Activated CD4-positive, alpha-beta T cell treated with anti-CD3 and anti-CD28 coated beads, Interleukin-2, amount 50 U/mL, for 1 hour (primary cell): ENCODE measurements around the gene NLRC3.

Source experiments
- DNase-seq: peaks from one replicate; pipeline ENCODE4 v3.0.0-alpha.2; 2020

NLRC3 gene

DNA sequence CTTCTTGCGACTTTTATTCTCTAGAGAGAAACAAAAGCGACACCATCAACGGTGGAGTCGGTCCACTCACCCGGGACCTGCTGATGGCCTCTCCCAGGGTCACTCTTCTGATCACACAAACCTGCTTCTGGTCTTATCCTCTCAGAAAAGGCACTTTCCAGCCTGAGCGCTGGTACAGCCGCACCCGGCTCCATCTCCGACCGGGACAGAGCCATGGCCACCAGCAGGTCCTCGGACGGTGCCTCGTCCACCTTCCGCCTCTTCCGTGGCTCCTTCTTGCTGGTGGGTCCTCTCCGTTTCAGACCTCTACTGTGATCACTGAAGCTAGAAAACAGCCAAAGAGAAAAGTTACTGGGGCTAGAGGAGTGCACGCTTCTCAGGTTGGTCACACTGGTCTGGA, 20.5 kb upstream of the NLRC3 start:
- DNase-seq, result no peak

- DNase-seq, result no peak
These were observed 20.0 kb upstream of the NLRC3 start for GRCh38 chr16:3597226-3597625.

GRCh38 chr16:3596101-3596861, 19.1 kb upstream of the NLRC3 start:
- no peak for DNase-seq

GRCh38 chr16:3595521-3596021, 18.4 kb upstream of the NLRC3 start:
- no peak for DNase-seq

GRCh38 chr16:3595110-3595486, 17.9 kb upstream of the NLRC3 start:
- DNase-seq, result no peak

DNA sequence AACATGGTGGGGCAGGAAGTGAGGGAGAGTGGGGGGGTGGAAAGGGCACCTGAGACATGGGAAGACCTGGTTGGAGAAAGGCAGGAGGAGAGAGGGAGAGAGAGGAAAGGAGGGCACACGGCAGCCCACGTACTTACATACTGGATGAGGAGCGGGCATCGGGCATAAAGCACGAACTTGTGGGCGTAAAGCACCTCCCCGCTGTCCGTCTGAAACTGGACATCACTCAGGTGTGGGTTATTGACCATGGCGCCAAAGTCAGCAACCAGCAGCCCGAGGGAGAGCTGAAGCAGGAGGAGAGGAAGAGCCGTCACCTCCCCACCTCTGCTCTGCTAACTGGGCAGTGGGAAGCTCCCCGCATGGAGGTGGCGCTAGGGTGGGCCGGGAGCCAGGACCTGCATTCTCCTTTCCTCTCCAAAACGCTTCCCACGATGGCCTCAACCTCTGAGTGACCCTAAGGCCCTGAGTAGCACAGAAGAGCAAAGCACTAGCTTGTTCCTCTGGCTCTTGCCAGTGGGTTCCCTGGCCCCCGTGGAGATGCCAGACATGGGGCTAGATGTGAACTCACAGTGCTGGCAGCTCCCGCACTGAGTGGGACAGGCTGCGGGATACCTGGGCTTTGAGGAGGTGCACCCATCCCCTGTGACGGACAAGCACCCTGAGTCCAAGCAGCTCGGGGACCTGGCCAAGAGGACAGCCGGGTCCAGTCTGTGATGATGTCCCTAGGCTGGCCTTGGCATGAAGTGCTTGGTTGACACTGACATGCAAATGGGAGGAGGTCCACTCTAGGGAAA, 17.3 kb upstream of the NLRC3 start:
- DNase-seq, result no peak

GRCh38 chr16:3592559-3592958, 15.4 kb upstream of the NLRC3 start:
- DNase-seq, result no peak

GRCh38 chr16:3591991-3592390, 14.8 kb upstream of the NLRC3 start:
- DNase-seq, result no peak

DNA sequence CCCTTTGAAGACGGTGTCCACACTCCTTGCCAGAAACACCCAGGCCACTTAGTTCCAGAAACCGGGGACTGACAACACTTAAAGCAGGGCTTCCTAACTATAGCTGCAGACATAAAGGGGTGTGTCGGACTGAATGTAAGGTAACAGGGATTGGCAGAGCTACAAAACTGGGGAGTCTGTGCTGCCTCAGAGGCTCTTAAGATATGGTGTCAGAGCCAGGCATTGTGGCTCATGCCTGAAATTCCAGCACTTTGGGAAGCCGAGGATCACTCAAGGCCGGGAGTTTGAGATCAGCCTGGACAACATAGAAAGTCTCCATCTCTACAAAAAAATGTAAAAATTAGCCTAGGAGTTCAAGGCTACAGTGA, 14.2 kb upstream of the NLRC3 start:
- no peak for DNase-seq

- DNase-seq, result no peak
These were observed 13.7 kb upstream of the NLRC3 start for GRCh38 chr16:3590736-3591435.

DNA sequence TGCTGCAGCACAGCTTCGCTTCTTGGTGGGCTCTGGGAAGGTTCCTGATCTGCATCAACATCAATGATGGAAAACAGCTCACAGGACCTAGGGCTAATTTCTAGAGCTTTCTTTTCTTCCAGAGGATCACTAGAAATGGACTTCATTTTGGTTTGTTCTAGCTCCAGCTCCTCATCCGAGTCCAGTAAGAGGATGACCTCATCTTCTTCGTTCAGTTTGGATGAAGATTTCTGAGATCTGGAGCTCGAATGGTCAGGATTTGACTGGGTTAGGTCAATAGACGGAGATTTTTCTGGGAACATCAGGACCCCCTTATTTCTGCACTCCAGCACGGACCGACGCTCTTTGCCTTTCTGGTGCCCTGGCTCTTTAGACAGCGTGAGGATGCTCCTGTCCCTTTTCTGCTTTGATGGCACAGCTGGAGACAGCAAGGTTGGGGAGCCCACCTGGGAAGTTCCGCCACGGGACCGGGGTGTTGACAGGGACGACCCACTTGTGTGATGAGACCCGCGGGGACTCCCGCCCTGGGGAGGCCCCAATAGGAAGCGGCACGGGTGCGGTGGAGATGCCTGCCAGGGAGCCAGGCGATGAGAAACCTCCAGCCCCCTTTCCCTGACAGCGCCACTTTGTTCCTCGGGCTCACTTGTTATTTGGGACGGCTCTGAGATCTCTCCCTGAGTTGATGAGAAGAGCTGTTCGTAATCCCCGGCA, 12.9 kb upstream of the NLRC3 start:
- no peak for DNase-seq

GRCh38 chr16:3589441-3589921, 12.3 kb upstream of the NLRC3 start:
- no peak for DNase-seq

GRCh38 chr16:3589001-3589400, 11.8 kb upstream of the NLRC3 start:
- no peak for DNase-seq

DNA sequence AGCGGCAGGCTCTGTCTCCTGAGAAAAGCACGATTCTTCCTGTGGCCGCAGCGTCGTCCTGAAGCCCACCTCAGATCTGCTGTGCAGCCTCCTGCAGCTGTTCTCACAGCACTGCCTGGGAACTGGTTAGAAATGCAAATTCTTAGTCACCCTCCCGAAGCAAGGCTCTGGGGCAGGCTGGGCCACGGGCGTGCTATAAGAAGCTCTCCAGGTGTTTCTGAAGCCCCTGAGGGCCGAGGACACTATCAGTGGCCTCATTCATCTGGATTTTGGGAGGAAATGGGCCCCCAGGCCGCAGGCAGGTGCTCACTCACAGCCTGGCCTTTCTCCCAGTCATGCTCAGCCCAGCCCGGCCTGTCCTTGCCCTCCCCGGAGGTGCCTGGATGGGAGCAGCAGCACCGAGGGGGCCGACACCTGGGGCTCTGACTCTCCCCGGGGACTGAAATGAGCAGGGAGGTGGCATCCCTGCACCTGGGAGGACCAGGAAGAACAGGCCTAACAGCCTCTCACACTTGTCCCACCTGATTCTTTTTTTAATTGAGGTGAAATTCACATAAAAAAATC, 10.4 kb upstream of the NLRC3 start:
- no peak for DNase-seq

GRCh38 chr16:3584412-3584811, 7.2 kb upstream of the NLRC3 start:
- no peak for DNase-seq

- DNase-seq, result no peak
These were observed 6.3 kb upstream of the NLRC3 start for GRCh38 chr16:3583303-3584038.

DNA sequence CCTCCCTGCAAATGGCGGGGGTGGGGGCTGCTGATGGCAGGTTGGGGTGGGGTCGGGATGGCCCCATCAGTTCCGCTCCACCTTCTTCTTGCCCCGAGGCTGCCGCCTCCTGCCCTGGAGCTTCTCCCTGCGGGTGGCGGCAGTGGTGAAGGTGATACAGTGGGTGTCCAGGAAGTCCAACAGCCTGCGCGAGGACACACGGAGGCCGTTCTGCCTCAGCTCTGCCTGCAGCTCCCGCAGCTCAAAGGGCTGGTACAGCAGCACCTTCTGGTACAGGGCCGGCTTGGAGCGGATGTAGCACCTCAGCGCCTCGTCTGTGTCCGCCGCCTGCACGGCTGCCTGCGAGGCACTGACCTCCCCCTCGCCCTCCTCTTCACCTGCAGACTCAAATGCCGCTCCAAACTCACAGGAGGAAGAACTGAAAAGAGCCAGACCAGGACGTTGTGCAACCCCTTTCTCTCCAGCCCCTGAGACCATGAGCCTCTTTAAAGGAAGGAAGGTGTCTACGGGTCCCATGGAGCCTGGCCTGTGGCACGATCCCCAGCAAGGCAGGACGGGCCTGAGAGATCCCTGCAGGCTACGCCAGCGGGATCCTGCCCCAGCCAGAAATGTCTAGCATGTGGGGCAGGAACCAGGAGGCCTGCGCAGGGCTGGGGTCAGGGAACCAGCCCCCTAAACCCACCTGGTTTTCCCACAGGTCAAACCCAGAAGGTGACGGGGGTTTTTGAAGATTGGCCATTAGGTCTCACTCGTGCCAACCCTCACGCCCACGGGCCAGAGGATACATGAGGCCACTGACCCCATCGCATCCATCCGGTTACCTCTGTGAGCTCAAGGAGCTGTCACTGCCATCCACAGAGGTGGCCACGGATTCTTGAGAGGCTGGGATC, 5.3 kb upstream of the NLRC3 start:
- no peak for DNase-seq

DNA sequence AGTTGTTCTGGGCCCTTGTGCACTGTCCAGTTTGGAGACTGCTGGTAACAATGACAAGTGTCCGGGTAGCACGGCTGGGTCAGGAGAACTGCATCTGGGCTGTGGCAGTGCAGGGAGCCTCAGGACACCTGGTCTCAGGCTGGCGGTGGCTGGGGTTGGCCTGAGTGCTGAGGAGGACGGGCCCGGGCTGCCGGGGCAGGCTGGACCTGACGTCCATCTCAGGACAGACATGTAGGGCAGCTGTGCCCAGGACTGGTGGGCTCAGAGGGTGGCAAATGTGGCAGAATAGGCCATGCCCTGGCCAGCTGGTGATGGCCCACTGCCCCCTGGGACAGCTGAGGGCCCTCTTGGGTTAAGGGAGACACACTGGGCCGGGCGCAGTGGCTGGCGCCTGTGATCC, 4.2 kb upstream of the NLRC3 start:
- no peak for DNase-seq

- DNase-seq, result no peak
These were observed 3.5 kb upstream of the NLRC3 start for GRCh38 chr16:3580686-3581085.

DNA sequence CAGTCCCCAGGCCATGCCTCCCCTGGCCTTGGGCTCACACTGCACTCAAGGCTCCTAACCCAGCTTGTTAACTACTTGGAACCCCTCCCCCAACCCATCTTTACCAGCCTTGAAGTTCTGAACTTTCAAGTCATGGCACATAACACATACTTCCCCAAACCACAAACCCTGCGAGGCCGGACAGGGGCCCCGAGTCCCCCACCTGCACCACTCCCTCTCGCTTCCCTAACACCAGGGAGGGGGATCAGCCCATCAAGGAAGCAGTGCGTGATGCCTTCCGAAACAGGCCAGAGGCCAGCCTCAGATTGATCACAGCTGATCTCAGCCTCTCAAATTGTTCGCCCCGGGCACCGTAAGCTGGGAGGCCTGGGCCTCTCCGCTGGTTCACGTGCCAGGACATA, 3.0 kb upstream of the NLRC3 start:
- no peak for DNase-seq

DNA sequence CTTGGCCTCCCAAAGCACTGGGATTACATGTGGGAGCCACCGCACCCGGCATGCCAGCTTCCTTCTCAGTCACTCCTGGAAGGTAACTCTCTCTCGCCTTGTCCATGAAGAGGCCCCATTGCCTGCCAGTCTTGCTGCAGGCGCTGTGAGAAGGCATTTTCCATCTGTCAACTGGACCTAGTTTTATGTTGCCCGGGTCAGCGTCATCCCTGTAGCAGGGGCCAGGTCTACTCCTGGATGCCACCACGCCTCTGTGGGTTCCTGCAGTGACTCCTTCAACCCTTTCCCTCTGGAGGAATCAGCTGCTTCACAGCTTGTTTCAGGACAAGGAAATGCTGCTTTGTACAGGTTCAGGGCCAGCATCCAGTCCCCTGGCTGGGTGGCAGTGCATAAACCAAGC, 2.6 kb upstream of the NLRC3 start:
- DNase-seq, result no peak
